Stomach (tissue), 9 donors: Measurements from ENCODE around the gene AP1B1. TPM values are rescaled to one million over a fixed set of nuclear protein-coding genes. Genes with fewer than 3 reads are reported as not detected.
"Not testable (repeated sequence)": the region's sequence is repeated elsewhere in the genome, so short reads cannot be mapped to it uniquely, and the experiment has no call there.

Source experiments
- DNase-seq, 2 donors: peaks; one replicate each; pipeline versions ENCODE4 v3.0.0 to v3.0.0-alpha.2; 2013 to 2019
- H3K27ac ChIP-seq, 5 donors: fragments of 200-600 bp in 4 of 5; sonication (generic) in 4 of 5; one replicate each; pipeline ENCODE4 v1.5.1; 2013 to 2019; ENCODE audit warnings: mild to moderate bottlenecking in 1 of 5, moderate library complexity in 1 of 5
- H3K27me3 ChIP-seq, 3 donors: fragments of 200-600 bp; sonication (generic); one replicate each; pipeline ENCODE4 v1.5.1; 2017 to 2019; ENCODE audit warnings: mixed run types in 1 of 3
- H3K36me3 ChIP-seq, 4 donors: fragments of 200-600 bp; sonication (generic); 1 replicate in 3 of 4; 2 replicates in 1 of 4; pipeline ENCODE4 v1.5.1; 2016 to 2019
- H3K4me1 ChIP-seq, 4 donors: fragments of 200-600 bp; sonication (generic); one replicate each; pipeline ENCODE4 v1.5.1; 2016 to 2019
- H3K4me3 ChIP-seq, 4 donors: fragments of 200-600 bp; sonication (generic) in 3 of 4; one replicate each; pipeline ENCODE4 v1.5.1; 2016 to 2019; ENCODE audit warnings: mild to moderate bottlenecking in 1 of 4
- H3K9me3 ChIP-seq, 4 donors: fragments of 200-600 bp; sonication (generic); one replicate each; pipeline ENCODE4 v1.5.1; 2016 to 2019
- EP300 ChIP-seq: sonication (generic); formaldehyde crosslinking; IDR thresholded peaks from one replicate; pipeline ENCODE4 v1.6.1; 2017; ENCODE audit warnings: antibody characterized with exemption
- POLR2A ChIP-seq, 4 donors: fragments of 450-650 bp; IDR thresholded peaks; one replicate each; pipeline ENCODE4 v1.6.1; 2016; ENCODE audit warnings: antibody characterized with exemption in 4 of 4, control low read depth in 2 of 4, mild to moderate bottlenecking in 1 of 4, moderate library complexity in 1 of 4
- POLR2AphosphoS5 ChIP-seq, 3 donors: sonication (generic); formaldehyde crosslinking; IDR thresholded peaks; one replicate each; pipeline ENCODE4 v1.6.1; 2016; ENCODE audit warnings: antibody characterized with exemption in 3 of 3
- WGBS, 5 donors: extraction: QIAGEN DNeasy Blood & Tissue Kit in 3 of 5; methylation state at CpG; one replicate each; pipeline versions ENCODE4 v1.1.5 to v1.1.7; 2013 to 2018; 5-methylcytosine and 5-hydroxymethylcytosine counted together
- intact Hi-C: fragments of 100-400 bp; cut with DNase I; formaldehyde crosslinking; loops from one replicate; pipeline ENCODE4 v1.15.1; 2023; ENCODE audit warnings: low total_unique reads
- polyA plus RNA-seq, 3 donors: library from polyadenylated mRNA; stranded (reverse); fragments of 200-250 nt; gene quantifications; one replicate each; pipeline ENCODE4 v1.2.3, GENCODE V29; 2013
- total RNA-seq, 5 donors: library from RNA; depleted of rRNA; stranded (reverse); fragments of >200 nt; gene quantifications; one replicate each; pipeline versions ENCODE4 v1.1.0 to v1.2.3, GENCODE V29; 2014 to 2016
- TF ChIP-seq, protein P1 (sequence below), 7 experiments: fragments of 450-650 bp in 4 of 7; fragments of 200-600 bp in 3 of 7; sonication (generic) in 3 of 7; IDR thresholded peaks; one replicate each; pipeline ENCODE4 v1.5.1; 2016 to 2019; ENCODE audit warnings: antibody characterized with exemption in 7 of 7, control low read depth in 2 of 7, mild to moderate bottlenecking in 1 of 7
- donor health status: healthy with polysubstance abuse.
- donor health status: Bipolar disorder and iron deficiency.
- donor health status: healthy.

Gene AP1B1
- total and polyA plus RNA-seq, 8 donors, result 19.8 to 109 (median 43.9) TPM

DNA sequence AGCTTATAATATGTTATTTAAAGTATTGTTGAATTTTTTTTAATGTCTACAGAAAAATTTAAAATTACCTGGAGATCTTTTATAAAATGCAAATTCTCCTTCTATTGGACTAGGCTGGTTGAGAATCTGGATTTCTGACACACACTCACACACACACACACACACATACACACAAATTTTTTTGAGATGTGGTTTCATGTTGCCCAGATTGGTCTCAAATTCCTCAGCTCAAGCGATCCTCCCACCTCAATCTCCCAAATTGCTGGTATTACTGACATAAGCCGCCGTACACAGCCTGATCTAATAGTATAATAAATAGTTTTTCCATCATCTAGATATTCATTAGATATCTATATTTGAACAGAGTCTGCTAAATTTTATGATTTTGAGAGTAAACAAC lies 45.5 kb upstream of the AP1B1 start:
- H3K36me3 ChIP-seq, result no peaks in the 10 kb centered on the region
- no peak overlapping the region for H3K4me3 ChIP-seq
- peaks cover 0 to 30% (median 4%) of the 10 kb centered on the region in 3 donors for H3K27me3 ChIP-seq
- TF ChIP-seq POLR2A (IDR thresholded peaks at IDR 0.05) (no peak), POLR2AphosphoS5 (IDR thresholded peaks at IDR 0.05) (no peak)
- no peaks in the 10 kb centered on the region for H3K9me3 ChIP-seq
- no peak for DNase-seq
- H3K27ac ChIP-seq, result no peak overlapping the region
- intact Hi-C loops, result no loop called here
- H3K4me1 ChIP-seq, result no peaks in the 10 kb centered on the region
- WGBS, 5 donors, result 77 to 92% (median 88%) methylated on average over 3 of the region's 3 CpGs

DNA sequence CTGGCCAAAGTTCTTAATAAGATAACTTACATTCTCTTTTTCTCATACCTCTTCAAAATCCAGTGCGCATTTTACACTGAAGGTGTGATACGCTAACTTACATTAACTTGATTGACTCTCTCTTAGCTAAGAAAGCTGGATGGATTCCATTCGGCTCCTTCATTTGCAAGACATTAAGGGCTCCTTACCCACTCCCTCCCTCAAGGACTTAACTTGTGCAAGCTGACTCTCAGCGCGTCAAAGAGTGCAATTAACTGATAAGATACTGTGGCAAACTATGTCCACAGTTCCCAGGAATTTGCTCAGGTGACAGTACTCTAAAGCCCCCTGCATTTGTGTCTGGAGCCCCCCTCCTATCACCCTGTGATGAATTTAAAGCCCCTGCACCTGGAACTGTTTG lies 43.6 kb upstream of the AP1B1 start:
- intact Hi-C loops, result no loop called here
- TF ChIP-seq POLR2AphosphoS5 (IDR thresholded peaks at IDR 0.05) (no peak), EP300 (no peak), POLR2A (IDR thresholded peaks at IDR 0.05) (no peak)
- TF ChIP-seq, protein P1, sequence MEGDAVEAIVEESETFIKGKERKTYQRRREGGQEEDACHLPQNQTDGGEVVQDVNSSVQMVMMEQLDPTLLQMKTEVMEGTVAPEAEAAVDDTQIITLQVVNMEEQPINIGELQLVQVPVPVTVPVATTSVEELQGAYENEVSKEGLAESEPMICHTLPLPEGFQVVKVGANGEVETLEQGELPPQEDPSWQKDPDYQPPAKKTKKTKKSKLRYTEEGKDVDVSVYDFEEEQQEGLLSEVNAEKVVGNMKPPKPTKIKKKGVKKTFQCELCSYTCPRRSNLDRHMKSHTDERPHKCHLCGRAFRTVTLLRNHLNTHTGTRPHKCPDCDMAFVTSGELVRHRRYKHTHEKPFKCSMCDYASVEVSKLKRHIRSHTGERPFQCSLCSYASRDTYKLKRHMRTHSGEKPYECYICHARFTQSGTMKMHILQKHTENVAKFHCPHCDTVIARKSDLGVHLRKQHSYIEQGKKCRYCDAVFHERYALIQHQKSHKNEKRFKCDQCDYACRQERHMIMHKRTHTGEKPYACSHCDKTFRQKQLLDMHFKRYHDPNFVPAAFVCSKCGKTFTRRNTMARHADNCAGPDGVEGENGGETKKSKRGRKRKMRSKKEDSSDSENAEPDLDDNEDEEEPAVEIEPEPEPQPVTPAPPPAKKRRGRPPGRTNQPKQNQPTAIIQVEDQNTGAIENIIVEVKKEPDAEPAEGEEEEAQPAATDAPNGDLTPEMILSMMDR (IDR thresholded peaks at IDR 0.05), result no peak
- no peaks in the 10 kb centered on the region for H3K9me3 ChIP-seq
- no peaks in the 10 kb centered on the region for H3K4me1 ChIP-seq
- DNase-seq, result no peak
- H3K36me3 ChIP-seq, result no peaks in the 10 kb centered on the region
- H3K27ac ChIP-seq, result no peak overlapping the region
- peaks cover 0 to 38% (median 4%) of the 10 kb centered on the region in 3 donors for H3K27me3 ChIP-seq
- 26 to 35% (median 28%) methylated on average over 5 of the region's 5 CpGs for WGBS, 5 donors
- H3K4me3 ChIP-seq, result no peak overlapping the region

DNA sequence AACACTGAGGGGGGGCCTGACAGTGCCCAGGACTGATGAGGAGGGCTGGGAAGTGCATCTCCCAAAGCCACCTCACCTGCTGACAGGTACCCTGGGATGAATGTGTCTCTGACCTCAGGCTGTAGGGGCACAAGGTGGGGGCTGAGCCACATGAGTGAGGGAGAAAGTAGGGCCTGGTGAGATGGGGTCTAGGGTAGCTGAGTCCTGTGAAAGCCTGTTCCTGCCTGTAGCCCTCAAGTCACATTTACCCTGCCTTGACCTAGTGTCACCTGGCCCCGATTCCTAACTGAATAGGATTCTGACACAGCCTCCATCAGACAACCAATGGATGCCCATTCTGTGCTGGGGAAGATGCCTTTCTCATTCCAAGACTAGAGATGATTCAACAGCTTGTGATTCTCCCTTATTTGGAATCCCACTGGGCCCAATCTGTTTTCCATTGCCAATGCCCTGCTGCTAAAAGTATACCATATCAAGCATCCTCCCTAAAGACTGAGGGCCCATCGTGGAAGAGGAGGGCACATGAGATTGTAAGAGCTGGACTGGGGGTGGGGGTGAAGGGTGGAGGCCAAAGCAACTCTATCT lies 38.9 kb upstream of the AP1B1 start:
- Histone ChIP-seq H3K27me3 (peaks cover 0 to 21% (median 4%) of the 10 kb centered on the region in 3 donors), H3K27ac (no peak overlapping the region), H3K9me3 (no peaks in the 10 kb centered on the region), H3K4me1 (no peaks in the 10 kb centered on the region), H3K4me3 (no peak overlapping the region), H3K36me3 (no peaks in the 10 kb centered on the region)
- DNase-seq, result no peak
- TF ChIP-seq, protein P1 (IDR thresholded peaks at IDR 0.05), result no peak
- TF ChIP-seq EP300 (no peak), POLR2A (IDR thresholded peaks at IDR 0.05) (no peak), POLR2AphosphoS5 (IDR thresholded peaks at IDR 0.05) (no peak)
- 80 to 93% (median 84%) methylated on average over 2 of the region's 2 CpGs for WGBS, 5 donors
- intact Hi-C loops, result no loop called here

GRCh38 chr22:29426476-29426875 lies 38.1 kb upstream of the AP1B1 start:
- Histone ChIP-seq H3K4me3 (no peak overlapping the region), H3K27ac (no peak overlapping the region), H3K4me1 (no peaks in the 10 kb centered on the region), H3K9me3 (no peaks in the 10 kb centered on the region), H3K36me3 (no peaks in the 10 kb centered on the region), H3K27me3 (peaks cover 0 to 15% (median 4%) of the 10 kb centered on the region in 3 donors)
- no peak for DNase-seq
- intact Hi-C loops, result no loop called here
- no peak for TF ChIP-seq POLR2AphosphoS5 (IDR thresholded peaks at IDR 0.05)
- TF ChIP-seq EP300, result no peak
- TF ChIP-seq, protein P1 (IDR thresholded peaks at IDR 0.05), result no peak
- TF ChIP-seq POLR2A (IDR thresholded peaks at IDR 0.05), result no peak
- 84 to 89% (median 87%) methylated on average over 7 of the region's 7 CpGs for WGBS, 5 donors

- intact Hi-C loops, H3K27me3 ChIP-seq, DNase-seq, H3K4me3 ChIP-seq, H3K36me3 ChIP-seq, H3K9me3 ChIP-seq, H3K27ac ChIP-seq: not testable (repeated sequence)
- H3K4me1 ChIP-seq, result peaks cover 0 to 11% (median 4%) of the 10 kb centered on the region in 4 donors
- WGBS, 5 donors, result 53 to 65% (median 60%) methylated on average over 5 of the region's 5 CpGs
Measured at GRCh38 chr22:29418704-29419103, 30.3 kb upstream of the AP1B1 start.

DNA sequence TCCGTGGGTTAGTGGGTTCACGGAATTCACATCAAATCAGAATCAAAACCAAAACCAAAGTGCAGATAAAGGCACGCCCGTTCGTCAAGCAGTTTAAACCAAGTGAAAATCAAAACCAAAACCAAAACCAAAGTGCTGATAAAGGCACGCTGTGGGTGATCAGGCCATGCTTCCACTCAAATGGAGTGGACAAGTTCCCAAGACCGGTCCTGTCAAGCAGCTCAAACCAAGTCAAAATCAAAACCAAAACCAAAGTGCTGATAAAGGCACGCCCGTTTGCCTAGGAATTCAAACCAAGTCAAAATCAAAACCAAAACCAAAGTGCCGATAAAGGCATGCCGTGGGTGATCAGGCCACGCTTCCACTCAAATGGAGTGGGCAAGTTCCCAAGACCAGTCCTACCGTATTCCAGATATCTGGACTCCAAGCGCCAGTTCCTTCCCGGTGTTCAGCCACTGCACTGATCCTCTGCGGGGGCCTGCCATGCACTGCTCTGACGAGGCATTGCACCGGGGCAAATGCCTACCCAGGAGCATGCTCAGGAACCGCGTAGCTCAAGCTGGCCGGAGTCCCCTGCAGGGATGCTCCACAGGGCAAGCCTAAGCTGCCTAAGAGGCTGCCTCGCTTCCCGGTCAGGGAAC lies 26.7 kb upstream of the AP1B1 start:
- H3K27me3 ChIP-seq, intact Hi-C loops, H3K36me3 ChIP-seq, H3K9me3 ChIP-seq: not testable (repeated sequence)
- H3K4me1 ChIP-seq, result peaks cover 0 to 11% (median 4%) of the 10 kb centered on the region in 4 donors
- H3K27ac ChIP-seq, result peak overlapping the region; percentile 8 to 77 (median 73)
- H3K4me3 ChIP-seq, result peak overlapping the region; percentile 42 to 55 (median 48)
- DNase-seq, result peak; percentile 49 to 76
- 10 to 28% (median 26%) methylated on average over 18 to 23 of the region's 23 CpGs for WGBS, 5 donors
